Lower leg skin (tissue), 3 donors: ENCODE results near the gene IP6K2.
"Not testable (repeated sequence)": the region's sequence is repeated elsewhere in the genome, so short reads cannot be mapped to it uniquely, and the experiment has no call there.

ENCODE experiments used
- CTCF ChIP-seq, 3 donors: fragments of 450-650 bp; IDR thresholded peaks; one replicate each; pipeline ENCODE4 v1.5.1; 2016; ENCODE audit warnings: antibody characterized with exemption in 3 of 3, mild to moderate bottlenecking in 3 of 3, moderate library complexity in 2 of 3
- POLR2A ChIP-seq, 2 donors: fragments of 450-650 bp; IDR thresholded peaks; one replicate each; pipeline ENCODE4 v1.6.1; 2016 to 2017; ENCODE audit warnings: antibody characterized with exemption in 2 of 2, mild to moderate bottlenecking in 1 of 2, moderate library complexity in 1 of 2

DNA sequence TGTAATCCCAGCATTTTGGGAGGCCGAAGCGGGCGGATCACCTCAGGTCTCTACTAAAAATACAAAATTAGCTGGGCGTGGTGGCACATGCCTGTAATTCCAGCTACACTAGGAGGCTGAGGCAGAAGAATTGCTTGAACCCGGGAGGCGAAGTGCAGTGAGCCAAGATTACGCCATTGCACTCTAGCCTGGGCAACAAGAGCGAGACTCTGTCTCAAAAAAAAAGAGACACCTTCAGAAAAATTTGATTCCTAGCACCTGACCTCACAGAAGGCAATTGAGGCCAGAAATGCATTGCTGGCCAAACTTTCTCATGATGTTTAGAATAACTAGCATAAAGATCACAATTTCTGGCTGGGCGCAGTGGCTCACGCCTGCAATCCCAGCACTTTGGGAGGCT lies 24.2 kb upstream of the IP6K2 start:
- not testable (repeated sequence) for TF ChIP-seq POLR2A, CTCF (IDR thresholded peaks at IDR 0.05)
